Ramos (cell line): ENCODE measurements around the gene INSIG1.

Experiments used
- in situ Hi-C: fragments of 300-500 bp; cut with MboI; formaldehyde crosslinking; loops from one replicate; pipeline ENCODE4 v1.14.3; 2022; ENCODE audit warnings: low sequenced_read_pairs; ENCODE audit not compliant: unreplicated experiment

INSIG1 gene

DNA sequence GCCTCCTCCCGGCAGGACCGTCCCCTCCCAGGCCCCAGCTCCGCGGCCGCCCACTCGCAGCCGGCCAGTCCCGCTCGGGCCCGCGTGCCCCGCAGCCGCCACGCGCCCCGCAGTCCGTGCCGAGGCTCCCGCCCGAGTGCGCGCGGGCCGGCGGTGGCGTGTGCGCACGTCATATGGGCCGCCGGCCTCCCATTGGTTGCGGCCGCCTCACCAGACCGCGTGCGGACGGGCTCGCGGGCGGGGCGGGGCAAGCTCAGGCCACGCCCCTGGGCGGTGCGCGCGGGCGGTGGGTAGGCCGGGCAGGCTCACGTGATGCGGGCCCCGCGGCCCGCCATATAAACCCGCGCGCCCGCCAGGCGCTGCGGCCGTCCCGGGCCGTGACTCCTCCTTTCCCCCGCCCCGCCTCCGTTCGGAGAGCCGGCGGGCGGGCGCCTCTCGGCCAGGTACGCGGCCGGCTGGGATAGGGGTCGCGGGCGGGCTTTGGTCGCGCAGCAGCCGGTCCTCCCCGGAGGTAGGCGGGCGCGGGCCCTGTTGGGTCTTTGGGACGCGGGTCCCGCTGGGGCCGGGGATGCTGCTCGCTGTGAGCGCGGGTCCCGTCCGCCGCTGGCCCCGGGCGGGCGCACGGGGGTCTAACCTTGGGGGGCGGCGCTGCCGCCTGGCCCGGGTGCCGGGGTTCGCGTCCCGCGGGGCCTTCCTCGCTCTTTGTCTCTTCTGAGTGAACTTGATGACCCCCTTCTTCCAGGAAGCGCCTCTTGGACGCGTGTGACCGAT is at the start of gene INSIG1:
Gene INSIG1 (plus strand): TSS at position 362 of the 771 bp plus-strand sequence. CDS start 408 bp downstream, at position 770.
- in situ Hi-C loops: loop anchor here (5.0 kb wide), 1 partner anchor 95 kb away; no protein-coding TSS in a partner anchor

DNA sequence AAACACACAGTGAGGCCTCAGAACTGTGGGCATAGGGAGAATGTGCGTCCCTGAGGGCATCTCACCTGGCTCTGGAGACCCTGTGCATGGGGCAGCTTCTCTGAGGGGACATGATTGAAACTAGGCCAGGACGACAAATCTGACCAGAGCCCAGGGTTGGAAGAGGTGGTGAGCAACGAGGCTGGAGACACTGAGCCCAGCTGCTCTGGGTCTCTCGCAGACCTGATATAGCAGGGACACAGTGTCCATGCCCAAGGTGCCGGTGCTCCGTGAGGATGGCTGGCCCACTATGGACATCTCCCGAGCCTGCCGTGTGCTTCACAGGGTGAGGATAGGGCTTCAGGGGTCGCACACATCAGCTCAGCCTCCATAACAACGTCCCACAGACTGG is 49.3 kb upstream of the INSIG1 start:
- in situ Hi-C loops: no loop called here

DNA sequence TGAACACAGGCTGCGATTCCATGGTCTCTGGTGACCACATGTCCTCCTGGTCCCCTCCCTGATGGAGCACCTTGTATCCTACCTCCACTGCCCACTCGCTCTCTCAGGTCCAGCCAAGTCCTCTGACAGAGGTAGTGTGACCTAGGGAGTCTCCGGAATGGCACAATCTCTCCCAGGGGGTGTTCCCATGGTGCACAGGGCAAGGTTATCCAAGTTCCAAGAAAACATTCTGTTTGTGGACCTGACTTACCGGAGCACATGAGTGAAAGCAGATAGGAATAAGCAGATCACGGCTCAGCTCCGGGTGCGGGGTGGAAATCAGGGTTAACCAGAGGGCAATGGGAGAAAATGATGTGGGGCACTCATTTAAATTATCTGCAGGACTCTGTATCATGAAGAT is 45.8 kb upstream of the INSIG1 start:
- in situ Hi-C loops: no loop called here

DNA sequence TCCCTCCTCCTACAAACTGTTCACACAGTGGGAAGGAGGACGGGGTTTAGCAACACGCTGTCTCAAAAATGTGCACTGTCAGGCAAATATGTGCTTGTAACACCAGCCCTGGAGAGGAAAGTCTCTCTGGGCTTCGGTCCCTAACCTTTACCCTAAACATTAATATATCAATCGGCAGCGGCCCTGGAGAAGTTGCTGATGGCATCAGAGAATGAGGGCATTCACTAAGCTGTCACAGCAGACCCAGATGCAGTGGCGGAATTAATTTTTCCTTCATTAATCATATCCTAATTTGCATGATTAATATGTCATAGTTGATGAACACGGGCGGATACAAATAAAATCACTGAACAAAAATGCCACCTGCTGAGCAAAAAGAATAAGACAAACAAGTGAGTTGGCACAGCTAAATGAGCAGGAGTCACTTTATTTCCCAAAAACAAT is 45.2 kb upstream of the INSIG1 start:
- in situ Hi-C loops: no loop called here

DNA sequence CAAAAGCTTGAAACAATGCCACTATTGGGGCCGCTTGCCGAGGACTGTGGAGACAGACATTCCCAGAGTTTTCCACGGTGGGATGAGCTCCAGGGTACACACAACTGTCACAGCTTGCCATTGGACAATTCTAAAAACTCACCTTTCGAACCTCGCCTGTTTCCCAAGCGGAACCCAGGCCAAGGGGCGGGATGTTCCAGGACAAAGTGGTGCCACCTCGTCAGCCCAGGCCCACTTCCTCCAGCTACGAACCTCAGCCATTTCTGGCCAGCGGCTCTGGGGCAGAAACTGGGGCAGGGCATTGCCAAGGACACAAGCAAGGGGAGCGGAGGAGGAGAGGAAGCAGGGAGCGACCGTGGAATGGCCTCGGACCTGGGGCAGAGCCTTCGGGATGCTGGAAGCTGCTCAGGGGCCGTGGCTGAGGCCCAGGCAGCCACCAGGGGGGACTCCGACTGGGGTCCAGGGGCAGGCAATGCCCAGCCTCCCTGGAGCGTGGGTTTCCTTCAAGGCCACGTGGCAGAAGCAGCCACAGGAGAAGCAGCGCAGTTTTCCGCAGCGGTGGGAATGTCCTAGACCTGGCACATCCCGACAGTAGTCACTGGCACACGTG is 44.7 kb upstream of the INSIG1 start:
- in situ Hi-C loops: no loop called here

DNA sequence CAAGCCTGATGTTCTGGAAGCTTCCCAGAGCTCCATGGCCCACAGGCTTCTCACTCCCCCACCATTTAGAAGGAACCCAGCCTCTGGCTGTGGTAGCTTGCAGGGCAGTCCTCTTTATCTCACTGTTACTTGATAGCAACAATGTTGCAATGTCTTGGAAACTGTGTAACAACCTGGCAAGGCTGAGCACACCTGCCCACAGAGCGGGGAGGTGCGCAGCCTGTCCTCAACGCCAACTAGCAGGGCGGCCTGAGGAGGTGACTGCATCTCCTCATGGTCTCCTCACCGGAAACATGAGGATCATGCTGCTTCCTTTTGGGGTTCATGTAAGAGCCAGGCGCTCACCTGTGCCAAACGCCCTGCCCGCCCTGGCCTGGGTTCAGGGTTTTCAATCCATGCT is 43.7 kb upstream of the INSIG1 start:
- in situ Hi-C loops: no loop called here

DNA sequence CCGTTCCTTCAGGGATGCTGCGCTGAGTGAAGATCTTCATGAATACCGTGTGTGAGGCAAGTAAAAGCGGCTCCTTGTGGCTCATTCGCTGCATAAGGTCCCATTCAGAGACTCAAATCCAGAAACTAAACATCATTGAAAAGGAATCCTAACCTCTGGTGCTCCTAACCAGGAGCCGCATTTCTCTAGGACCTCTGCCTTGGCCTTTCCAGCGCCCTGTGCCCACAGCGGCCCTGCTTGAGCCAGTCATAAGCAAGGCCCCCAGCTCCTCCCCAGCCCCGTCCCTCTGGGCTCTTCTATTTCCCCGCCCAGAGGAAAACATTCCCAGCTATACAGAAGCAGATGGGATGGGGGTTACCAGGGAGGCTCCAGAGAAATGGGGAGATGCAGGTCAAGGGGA is 42.6 kb upstream of the INSIG1 start:
- in situ Hi-C loops: no loop called here

DNA sequence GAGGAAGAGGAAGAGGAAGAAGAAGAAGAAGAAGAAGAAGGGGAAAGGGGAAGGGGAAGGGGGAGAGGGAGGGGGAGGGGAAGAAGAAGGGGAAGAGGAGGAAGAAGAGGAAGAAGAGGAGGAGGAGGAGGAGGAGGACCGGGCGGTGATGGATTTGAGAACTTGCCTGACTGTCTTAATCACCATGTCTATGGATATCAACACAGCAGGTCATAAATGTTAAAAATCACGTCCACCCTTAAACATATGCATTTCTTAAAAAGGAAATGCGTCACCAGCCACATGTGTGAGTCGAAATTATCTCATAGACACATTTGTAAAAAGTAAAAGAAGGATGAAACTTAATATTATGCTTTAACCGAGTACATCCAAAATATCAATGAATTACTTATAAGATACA is 42.1 kb upstream of the INSIG1 start:
- in situ Hi-C loops: no loop called here

DNA sequence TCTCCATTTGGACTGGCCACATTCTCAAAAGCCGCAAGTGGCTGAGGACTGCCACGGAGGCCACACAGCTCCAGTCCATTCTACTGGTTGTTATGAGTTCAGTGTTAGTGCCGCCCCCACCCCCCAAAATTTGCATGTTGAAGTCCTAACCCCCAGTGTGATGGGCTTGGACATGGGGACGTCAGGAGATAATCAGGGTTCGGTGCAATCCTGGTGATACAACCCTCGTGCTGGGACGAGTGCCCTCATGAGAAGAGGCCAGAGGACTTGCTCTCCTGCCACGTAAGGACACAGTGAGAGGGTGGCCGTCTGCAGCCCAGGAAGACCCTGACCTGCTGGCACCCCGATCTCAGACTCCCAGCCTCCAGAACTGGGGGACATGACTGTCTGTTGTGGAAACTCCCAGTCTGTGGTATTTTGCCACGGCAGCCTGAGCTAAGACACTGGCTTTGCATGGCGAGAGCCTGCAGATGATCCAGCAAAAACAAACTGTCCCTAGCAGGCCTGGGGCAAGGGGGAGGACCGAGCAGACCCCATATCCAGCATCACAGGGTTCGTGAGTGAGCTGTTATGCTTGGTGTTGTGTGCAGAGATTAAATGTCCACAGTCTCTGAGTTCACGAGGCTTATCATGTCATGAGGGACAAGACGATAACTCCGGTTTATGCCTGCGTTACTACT is 41.5 kb upstream of the INSIG1 start:
- in situ Hi-C loops: no loop called here

DNA sequence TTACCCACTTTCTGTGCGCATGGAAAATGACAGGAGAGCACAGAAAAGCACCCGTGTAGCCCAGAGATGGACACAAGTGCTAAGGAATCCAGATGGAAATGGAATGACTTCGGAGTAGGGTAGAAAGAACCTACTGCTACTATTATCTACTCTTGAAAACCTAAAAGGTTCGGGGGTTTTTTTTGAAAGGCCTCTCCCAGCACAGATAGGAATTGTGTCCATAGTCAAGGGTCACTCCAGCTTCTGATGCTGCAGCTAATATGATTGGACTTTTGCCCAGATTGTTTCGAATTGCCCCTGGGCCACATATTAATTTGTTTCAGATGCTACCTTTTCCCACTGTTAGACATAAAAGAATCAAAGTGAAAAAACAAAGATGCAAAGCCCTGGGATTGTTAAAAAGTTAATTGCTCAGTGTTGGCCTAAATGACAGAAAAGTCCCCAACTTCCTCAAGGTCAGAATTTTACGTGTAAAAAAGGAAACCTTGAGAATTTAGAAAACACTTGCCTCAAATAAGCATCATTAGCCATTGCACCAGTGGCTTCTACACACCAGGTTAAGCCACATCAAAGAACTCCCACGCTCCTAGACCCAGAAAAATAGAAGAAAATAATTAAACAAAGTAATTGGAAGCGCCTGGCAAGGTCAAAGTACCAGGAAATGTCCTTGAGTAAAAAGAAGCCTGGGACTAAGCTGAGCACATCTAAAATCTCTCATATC is 40.8 kb upstream of the INSIG1 start:
- in situ Hi-C loops: no loop called here

DNA sequence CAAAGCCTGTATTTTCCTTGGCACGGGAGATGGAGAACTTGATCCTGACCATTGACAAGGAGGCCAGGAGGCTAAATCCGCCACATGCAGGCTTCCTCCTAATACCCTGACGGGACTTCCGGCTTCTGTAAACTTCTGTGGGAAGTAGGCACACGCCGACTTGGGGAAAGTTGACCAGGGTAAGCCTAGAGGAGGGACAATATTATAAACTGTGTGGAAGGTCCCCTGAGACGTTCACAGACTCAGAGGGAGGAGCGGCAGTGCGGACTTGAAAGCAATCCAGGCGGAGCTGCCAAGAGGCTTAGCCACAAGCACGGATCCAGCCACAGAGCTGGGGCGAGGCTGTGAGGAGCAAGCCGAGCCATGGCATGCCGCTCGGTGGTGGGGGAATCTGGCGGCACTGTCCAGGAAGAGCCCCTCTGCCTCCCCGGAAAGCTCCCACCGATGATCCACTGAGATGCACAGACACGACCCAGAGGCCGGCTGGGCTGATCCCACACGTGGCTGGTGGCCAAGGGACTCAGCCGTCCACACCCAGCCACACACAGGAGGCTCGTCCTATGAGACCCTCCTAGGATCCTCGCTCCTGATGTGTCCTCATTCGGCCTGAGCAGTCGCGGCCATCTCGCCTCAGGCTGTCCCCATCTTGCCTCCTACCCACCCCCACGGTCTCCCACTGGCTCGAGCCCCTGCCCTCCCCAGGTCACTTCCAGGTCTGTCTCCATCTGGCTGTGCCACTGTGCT is 40.0 kb upstream of the INSIG1 start:
- in situ Hi-C loops: no loop called here

DNA sequence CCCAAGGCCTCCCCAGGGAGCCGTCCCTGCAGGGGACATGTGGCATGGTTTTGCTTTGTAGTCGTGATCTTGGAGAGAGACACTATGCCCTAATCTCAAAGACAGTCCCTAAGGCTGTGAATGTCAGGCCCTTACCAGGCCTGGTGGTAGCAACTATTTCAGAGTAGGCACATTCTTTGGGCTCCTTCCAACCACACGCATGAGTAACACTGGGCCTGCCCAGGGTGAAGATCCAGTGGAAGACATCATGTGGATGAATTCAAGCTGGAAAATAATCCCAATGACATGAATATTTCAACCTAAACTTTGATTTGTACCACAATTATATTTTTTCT is 39.5 kb upstream of the INSIG1 start:
- in situ Hi-C loops: no loop called here

DNA sequence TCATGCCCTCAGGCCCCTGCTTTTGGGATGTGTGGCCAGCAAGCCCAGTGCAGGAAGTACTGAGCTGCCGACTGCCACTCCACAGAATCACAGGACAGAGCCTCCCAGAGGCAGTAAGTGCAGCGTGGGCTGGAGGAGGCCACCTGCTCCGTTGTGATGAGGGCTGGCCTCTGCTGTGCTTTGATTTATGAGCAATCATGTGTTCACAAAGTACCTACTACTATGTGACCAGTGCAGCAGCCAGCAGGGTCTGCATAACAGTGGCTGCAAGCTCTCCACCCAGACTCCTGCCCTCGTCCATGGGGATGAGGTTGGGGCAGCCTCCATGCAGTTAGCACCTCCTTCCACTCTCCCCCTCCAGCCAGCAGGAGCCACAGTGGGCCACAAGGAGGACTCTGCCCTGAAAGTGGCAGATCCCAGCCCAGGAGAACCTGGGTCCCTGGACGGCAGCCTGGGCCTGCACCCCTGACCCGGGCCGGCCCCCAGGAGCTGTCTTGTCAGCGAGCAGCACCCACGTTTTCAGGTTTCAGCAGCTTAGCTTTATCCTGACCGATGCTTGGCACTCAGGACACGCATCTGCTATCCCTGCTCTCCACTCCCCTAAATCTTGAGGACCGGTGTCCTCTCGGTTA is 37.7 kb upstream of the INSIG1 start:
- in situ Hi-C loops: no loop called here

DNA sequence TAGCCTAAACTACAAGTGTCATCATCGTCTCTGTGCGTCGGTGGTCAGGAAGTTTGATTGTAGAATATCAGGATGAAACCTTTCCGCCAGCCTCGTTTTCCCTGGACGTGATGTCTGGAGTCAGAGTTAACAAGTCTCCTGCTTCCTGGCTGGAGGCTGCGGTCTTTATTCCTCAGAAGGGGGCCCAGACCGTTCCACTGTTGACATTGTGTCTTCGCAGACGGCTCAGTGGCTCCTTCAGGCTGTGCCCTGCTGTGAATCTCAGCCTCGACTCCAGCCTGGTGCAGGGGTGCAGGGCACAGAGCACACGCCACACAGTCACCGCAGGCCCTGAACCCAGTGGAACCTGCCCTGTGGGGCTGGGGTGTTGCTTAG is 37.2 kb upstream of the INSIG1 start:
- in situ Hi-C loops: no loop called here

DNA sequence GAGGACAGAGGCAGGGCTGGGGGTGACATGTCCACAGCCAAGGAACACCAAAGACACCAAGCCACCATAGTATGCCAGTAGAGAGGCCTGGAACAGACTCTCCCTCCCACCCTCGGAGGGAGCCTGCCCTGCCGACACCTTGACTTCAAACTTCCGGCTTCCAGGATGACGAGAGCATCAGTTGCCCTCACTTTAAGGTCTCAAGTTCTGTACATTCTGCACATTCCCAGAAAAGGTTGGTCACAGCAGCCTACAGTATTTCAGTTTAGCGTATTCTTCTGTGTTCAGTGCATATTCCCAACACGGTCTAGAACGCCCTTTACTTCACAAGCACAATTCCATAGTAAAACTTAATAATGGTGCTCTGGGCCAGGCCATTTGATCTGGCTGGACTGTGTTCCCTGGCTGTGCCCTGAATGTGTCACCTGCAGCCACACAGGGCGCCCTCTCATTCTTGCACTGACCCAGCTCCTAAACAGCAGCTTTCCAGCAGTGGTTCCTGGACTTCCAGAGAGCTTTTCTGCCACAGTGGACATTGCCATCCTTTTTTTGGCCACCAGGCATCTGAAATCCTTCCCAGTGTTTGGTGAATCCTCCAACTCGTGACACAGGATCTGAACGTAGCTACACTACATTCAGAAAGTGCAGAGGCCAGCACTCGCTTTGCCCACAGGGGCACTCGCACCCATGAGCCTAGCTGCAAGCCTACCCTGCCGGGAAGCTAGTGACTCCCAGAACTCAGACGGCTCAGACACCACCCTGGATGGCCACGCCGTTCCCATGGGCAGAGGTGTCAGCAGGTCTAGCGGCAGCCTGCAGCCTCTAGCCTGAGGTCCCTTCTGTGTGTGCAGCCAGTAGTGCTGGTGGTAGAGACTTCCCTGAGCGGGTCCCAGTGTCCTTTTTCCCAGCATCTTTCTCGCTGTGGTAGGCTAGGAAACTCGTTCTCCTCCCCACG is 36.4 kb upstream of the INSIG1 start:
- in situ Hi-C loops: no loop called here

DNA sequence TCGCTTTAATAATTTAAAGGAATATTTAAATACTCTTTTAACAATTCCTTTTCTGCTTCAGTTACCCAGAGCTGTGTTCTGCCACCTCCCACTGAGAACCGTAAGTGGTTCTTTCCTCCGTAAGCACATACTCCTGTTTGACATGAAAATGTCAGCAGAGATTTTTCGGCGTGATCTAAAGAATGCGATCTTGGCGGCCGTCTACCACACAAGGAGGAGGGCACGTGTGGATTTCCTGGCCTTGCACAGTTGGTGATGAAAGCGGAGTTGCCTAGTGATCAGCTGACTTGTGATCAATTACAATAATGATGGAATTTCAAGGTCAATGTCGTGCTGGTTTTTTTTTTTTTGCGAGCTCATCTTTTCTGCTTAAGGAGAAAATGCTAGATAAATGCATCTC is 35.6 kb upstream of the INSIG1 start:
- in situ Hi-C loops: no loop called here

DNA sequence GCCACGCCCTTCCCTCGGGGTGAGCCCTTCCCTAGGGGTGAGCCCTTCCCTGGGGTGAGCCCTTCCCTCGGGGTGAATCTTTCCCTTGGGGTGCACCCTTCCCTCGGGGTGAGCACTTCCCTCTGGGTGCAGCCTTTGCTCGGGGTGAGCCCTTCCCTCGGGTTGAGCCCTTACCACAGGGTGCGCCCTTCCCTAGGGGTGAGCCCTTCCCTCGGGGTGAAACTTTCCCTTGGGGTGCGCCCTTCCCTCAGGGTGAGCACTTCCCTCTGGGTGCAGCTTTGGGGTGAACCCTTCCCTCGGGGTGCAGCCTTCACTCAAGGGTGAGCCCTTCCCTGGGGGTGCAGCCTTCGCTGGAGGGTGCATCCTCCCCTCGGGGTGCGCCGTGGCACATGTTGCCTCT is 34.6 kb upstream of the INSIG1 start:
- in situ Hi-C loops: no loop called here

DNA sequence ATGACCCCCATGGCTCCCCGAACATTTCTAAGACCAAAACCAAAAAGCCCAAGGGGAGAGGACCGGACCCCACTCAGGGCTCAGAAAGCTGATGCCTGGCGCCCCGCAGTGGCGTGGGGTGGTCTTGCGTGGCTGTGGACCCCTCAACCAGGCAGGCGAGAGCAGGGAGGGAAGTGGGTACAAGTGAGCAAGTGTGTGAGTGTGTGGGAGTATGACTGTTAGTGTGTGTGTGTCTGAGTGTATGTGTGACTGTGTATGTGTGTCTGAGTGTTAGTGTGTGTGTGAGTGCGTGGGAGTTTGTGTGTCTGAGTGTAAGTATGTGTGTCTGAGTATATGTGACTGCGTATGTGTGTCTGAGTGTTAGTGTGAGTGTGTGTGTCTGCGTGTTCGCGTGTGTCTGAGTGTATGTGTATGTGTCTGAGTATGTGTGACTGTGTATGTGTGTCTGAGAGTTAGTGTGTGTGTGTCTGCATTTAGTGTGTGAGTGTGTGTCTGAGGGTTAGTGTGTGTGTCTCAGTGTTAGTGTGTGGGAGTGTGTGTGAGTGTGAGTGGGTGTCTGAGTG is 34.0 kb upstream of the INSIG1 start:
- in situ Hi-C loops: no loop called here
